Measurements from ENCODE around the gene ANKRD44. TPM values are rescaled to one million over a fixed set of nuclear protein-coding genes. Genes with fewer than 3 reads are reported as not detected.

ANKRD44 gene
- total RNA-seq, 1 donor from 2014 or later: 4.3 TPM

DNA sequence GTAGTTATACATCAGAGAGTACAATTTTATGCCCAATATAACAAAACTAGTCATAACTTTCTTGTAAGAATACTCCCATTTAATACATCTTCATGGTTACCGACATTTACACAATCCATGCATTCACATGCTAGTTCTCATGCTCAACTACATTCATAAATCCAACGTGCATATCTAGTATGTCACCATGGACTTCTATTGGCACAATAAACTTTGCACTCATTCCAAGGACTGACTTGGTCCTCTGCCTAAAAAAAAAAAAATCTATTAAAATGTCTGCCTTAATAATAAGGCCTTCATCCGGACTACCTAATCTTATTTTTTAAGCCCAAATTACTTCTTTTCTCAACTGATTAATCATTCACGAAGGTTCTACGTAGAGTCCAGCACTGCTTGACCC lies 276.3 kb downstream of the ANKRD44 start:
- no peaks in the 10 kb centered on the region for H3K27me3 ChIP-seq (ENCODE audit: control insufficient read depth, insufficient read depth, low read length)
- no peaks in the 10 kb centered on the region for H3K36me3 ChIP-seq (ENCODE audit: control insufficient read depth, insufficient read depth, low read length)
- no peak for TF ChIP-seq CTCF (IDR thresholded peaks at IDR 0.05; ENCODE audit: insufficient read depth, low read length, poor library complexity, severe bottlenecking)
- no peak for DNase-seq (ENCODE audit: low read depth)
- no peak overlapping the region for H3K4me3 ChIP-seq (ENCODE audit: low read depth, low read length)

- DNase-seq (ENCODE audit: low read depth): no peak
- Histone ChIP-seq H3K4me3 (ENCODE audit: low read depth, low read length) (no peak overlapping the region), H3K27me3 (ENCODE audit: control insufficient read depth, insufficient read depth, low read length) (no peaks in the 10 kb centered on the region), H3K36me3 (ENCODE audit: control insufficient read depth, insufficient read depth, low read length) (no peaks in the 10 kb centered on the region)
- TF ChIP-seq CTCF (IDR thresholded peaks at IDR 0.05; ENCODE audit: insufficient read depth, low read length, poor library complexity, severe bottlenecking): no peak
Observed at GRCh38 chr2:197033222-197033621, 277.4 kb downstream of the ANKRD44 start.

DNA sequence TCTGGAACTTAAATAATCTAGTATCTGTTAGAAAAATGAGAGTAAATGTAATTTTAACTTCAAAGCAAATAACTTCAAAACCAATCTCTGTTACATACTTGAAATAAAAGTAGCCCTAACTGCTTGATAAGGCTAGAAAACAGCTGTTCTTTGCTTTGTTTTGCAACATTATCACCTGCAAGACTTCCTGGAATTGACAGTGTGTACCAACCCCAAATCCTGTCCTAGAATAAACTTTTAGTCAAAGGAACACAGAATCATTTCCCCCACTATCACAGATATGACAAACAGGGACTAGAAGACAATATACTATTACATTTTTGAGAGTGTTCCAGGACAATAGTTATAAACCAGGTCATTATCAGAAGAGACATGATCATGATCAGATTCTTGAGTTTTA lies 278.8 kb downstream of the ANKRD44 start:
- no peaks in the 10 kb centered on the region for H3K36me3 ChIP-seq (ENCODE audit: control insufficient read depth, insufficient read depth, low read length)
- no peak for TF ChIP-seq CTCF (IDR thresholded peaks at IDR 0.05; ENCODE audit: insufficient read depth, low read length, poor library complexity, severe bottlenecking)
- H3K4me3 ChIP-seq (ENCODE audit: low read depth, low read length): no peak overlapping the region
- no peak for DNase-seq (ENCODE audit: low read depth)
- no peaks in the 10 kb centered on the region for H3K27me3 ChIP-seq (ENCODE audit: control insufficient read depth, insufficient read depth, low read length)

GRCh38 chr2:197030090-197030489 lies 280.5 kb downstream of the ANKRD44 start:
- H3K36me3 ChIP-seq (ENCODE audit: control insufficient read depth, insufficient read depth, low read length): no peaks in the 10 kb centered on the region
- no peak for DNase-seq (ENCODE audit: low read depth)
- no peaks in the 10 kb centered on the region for H3K27me3 ChIP-seq (ENCODE audit: control insufficient read depth, insufficient read depth, low read length)
- H3K4me3 ChIP-seq (ENCODE audit: low read depth, low read length): no peak overlapping the region
- TF ChIP-seq CTCF (IDR thresholded peaks at IDR 0.05; ENCODE audit: insufficient read depth, low read length, poor library complexity, severe bottlenecking): no peak

DNA sequence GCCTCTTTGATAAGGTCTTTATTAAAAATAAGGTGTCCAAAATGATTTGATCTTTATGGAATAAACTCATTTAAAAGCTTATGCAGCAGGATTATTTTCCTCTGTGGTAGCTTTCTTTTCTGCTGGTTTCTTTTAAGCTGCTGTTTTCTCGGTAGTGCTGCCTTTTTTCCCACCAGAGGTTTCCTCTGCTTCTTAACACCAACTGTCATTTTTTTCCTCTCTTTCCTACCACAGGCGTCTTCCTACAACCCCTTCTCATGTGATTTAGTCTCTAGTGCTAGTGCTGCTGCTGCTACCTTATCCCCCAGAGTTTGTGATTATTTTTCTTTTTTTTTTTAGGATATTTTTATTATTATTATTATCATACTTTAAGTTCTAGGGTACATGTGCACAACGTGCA lies 281.9 kb downstream of the ANKRD44 start:
- Histone ChIP-seq H3K4me3 (ENCODE audit: low read depth, low read length) (no peak overlapping the region), H3K27me3 (ENCODE audit: control insufficient read depth, insufficient read depth, low read length) (no peaks in the 10 kb centered on the region), H3K36me3 (ENCODE audit: control insufficient read depth, insufficient read depth, low read length) (no peaks in the 10 kb centered on the region)
- TF ChIP-seq CTCF (IDR thresholded peaks at IDR 0.05; ENCODE audit: insufficient read depth, low read length, poor library complexity, severe bottlenecking): no peak
- DNase-seq (ENCODE audit: low read depth): no peak

- TF ChIP-seq CTCF (IDR thresholded peaks at IDR 0.05; ENCODE audit: insufficient read depth, low read length, poor library complexity, severe bottlenecking): no peak
- H3K27me3 ChIP-seq (ENCODE audit: control insufficient read depth, insufficient read depth, low read length): no peaks in the 10 kb centered on the region
- no peaks in the 10 kb centered on the region for H3K36me3 ChIP-seq (ENCODE audit: control insufficient read depth, insufficient read depth, low read length)
- no peak overlapping the region for H3K4me3 ChIP-seq (ENCODE audit: low read depth, low read length)
- peak; percentile 12 for DNase-seq (ENCODE audit: low read depth)
Observed at GRCh38 chr2:197028230-197028629, 282.4 kb downstream of the ANKRD44 start.

All from kidney epithelial cell (primary cell).